Measurements from ENCODE around the gene COMMD6.

DNA sequence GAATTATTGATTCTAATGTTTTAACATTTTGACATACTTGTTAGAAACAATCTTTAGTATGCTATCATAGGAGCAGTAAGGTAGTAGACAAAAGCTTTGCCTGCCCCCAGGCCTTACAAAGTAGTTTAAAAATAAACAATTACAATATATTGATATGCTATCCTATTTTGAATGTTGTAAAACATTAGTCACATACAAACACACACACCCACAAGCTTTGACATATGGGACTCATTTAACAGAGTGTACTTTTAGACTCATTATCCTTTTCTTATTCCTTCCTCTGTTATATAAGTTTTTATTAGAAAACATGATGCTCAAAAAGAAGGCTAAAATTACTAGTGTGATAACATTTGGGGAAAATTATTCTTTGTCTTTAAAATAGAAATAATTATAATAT lies 45.5 kb upstream of the COMMD6 start:
- TF ChIP-seq SIN3A (IDR thresholded peaks at IDR 0.05; ENCODE audit: borderline replicate concordance in 2 of 2, control insufficient read depth in 1 of 2, low read depth in 2 of 2, low read length in 2 of 2), result no peak
- no peak for TF ChIP-seq MAZ (CRISPR knock-in tag; conservative IDR thresholded peaks at IDR 0.05 in 1 of 2, IDR thresholded peaks at IDR 0.05 in 1 of 2)
- TF ChIP-seq MYC (IDR thresholded peaks at IDR 0.05; ENCODE audit: low read depth, low read length), result no peak
- no peak for TF ChIP-seq MYC (CRISPR knock-in tag; IDR thresholded peaks at IDR 0.05; ENCODE audit: borderline replicate concordance, low read depth)
- no peak for TF ChIP-seq E2F5 (CRISPR knock-in tag; IDR thresholded peaks at IDR 0.05)
- TF ChIP-seq, protein P1, sequence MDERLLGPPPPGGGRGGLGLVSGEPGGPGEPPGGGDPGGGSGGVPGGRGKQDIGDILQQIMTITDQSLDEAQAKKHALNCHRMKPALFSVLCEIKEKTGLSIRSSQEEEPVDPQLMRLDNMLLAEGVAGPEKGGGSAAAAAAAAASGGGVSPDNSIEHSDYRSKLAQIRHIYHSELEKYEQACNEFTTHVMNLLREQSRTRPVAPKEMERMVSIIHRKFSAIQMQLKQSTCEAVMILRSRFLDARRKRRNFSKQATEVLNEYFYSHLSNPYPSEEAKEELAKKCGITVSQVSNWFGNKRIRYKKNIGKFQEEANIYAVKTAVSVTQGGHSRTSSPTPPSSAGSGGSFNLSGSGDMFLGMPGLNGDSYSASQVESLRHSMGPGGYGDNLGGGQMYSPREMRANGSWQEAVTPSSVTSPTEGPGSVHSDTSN (CRISPR knock-in tag; IDR thresholded peaks at IDR 0.05; ENCODE audit: low read depth), result no peak
- TF ChIP-seq, protein P1 (tag; conservative IDR thresholded peaks at IDR 0.05; ENCODE audit: low read depth), result no peak
- TF ChIP-seq EP300 (IDR thresholded peaks at IDR 0.05; ENCODE audit: low read length), result no peak

All from K562 (cell line).